ES-I3 (cell line): ENCODE measurements around the gene ANKRD39.

ENCODE experiments used
- H3K36me3 ChIP-seq: 2 replicates; pipeline ENCODE4 v1.6.1; 2013; ENCODE audit warnings: mild to moderate bottlenecking, low read length, control low read depth, moderate library complexity; ENCODE audit not compliant: insufficient read depth
- H3K4me1 ChIP-seq: 2 replicates; pipeline ENCODE4 v1.6.1; 2013; ENCODE audit warnings: mild to moderate bottlenecking, control low read depth, low read length; ENCODE audit not compliant: insufficient read depth
- H3K9ac ChIP-seq: 2 replicates; pipeline ENCODE4 v1.6.1; 2013; ENCODE audit warnings: low read depth, mild to moderate bottlenecking, low read length, moderate library complexity
- H3K9me3 ChIP-seq: 2 replicates; pipeline ENCODE4 v1.6.1; 2013; ENCODE audit warnings: mild to moderate bottlenecking, low read length, moderate library complexity; ENCODE audit not compliant: control insufficient read depth, insufficient read depth

Gene ANKRD39

GRCh38 chr2:96801005-96801785 lies 56.6 kb downstream of the ANKRD39 start:
- no peaks in the 10 kb centered on the region; the same call in 1 of the 2 replicates for H3K9me3 ChIP-seq
- peaks cover 3% of the 10 kb centered on the region; the same call in 1 of the 2 replicates for H3K4me1 ChIP-seq
- no peaks in the 10 kb centered on the region for H3K36me3 ChIP-seq
- H3K9ac ChIP-seq: no peak overlapping the region

- Histone ChIP-seq H3K9ac (no peak overlapping the region), H3K36me3 (no peaks in the 10 kb centered on the region), H3K4me1 (peaks cover 3% of the 10 kb centered on the region; the same call in 1 of the 2 replicates), H3K9me3 (no peaks in the 10 kb centered on the region; the same call in 1 of the 2 replicates)
Measured at GRCh38 chr2:96800061-96801004, 57.5 kb downstream of the ANKRD39 start.

GRCh38 chr2:96799623-96799935 lies 58.2 kb downstream of the ANKRD39 start:
- H3K4me1 ChIP-seq: peaks cover 3% of the 10 kb centered on the region; the same call in 1 of the 2 replicates
- H3K9ac ChIP-seq: no peak overlapping the region
- no peaks in the 10 kb centered on the region for H3K36me3 ChIP-seq
- H3K9me3 ChIP-seq: no peaks in the 10 kb centered on the region

GRCh38 chr2:96798733-96799622 lies 58.8 kb downstream of the ANKRD39 start:
- Histone ChIP-seq H3K9me3 (no peaks in the 10 kb centered on the region), H3K9ac (no peak overlapping the region), H3K4me1 (peaks cover 3% of the 10 kb centered on the region; the same call in 1 of the 2 replicates), H3K36me3 (no peaks in the 10 kb centered on the region)
